ENCODE measurements around the gene S100A13.
"Not testable (repeated sequence)": the region's sequence is repeated elsewhere in the genome, so short reads cannot be mapped to it uniquely, and the experiment has no call there.

S100A13 gene

GRCh38 chr1:153599847-153600246 is 27.5 kb downstream of the S100A13 start:
- Histone ChIP-seq H3K4me3 (ENCODE audit: low read length) (no peak overlapping the region), H3K27ac (ENCODE audit: low read depth, low read length) (no peak overlapping the region), H3K36me3 (ENCODE audit: insufficient read depth, low read length) (no peaks in the 10 kb centered on the region), H3K4me1 (ENCODE audit: insufficient read depth, low read length) (peaks cover 5% of the 10 kb centered on the region), H3K9me3 (ENCODE audit: insufficient read depth, low read depth, low read length) (no peaks in the 10 kb centered on the region), H3K27me3 (ENCODE audit: insufficient read depth, low read length) (no peaks in the 10 kb centered on the region), H3K9ac (ENCODE audit: low read depth, low read length) (no peak overlapping the region)
- 94% methylated on average over 6 of the region's 7 CpGs for WGBS

DNA sequence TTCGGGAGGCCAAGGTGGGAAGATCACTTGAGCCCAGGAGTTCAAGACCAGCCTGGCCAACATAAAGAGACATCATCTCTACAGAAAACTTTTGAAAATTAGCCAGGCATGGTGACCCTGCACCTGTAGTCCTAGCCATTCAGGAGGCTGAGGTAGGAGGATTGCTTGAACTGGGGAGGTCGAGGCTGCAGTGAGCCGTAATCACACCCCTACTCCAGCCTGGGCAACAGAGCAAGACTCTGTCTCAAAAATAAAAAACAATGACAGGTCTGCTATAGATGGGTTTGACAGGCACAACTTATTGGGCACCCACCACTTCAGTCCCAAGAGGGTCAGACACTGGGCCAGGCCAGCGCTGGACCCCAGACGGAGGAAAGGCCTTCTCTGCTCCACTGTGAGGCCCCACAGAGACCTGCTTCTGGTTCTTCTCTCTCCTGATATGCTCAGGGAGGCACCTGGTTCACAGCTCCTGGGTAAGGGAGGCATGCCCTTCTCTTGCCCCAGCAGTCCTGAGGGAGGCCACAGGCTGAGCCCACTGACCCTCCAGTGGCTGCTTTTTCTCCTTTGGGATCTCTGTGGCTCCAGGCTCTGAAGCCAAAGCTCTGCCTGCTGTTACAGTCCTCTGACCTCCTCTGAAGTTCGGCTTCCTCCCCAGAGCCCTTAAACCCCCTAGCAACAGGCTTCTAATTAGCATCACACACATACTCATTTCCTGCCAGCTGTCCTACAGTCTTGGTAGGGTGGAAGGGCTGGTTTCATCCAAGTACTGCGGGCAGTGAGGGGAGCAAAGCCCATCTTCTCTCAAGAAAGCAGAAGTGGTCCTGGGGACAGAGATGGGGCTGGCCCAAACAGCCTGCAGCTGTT is 28.8 kb downstream of the S100A13 start:
- Histone ChIP-seq H3K9ac (ENCODE audit: low read depth, low read length) (no peak overlapping the region), H3K27ac (ENCODE audit: low read depth, low read length) (peak overlapping the region; percentile 80; the same call in 1 of the 2 replicates), H3K4me1 (ENCODE audit: insufficient read depth, low read length) (peaks cover 5% of the 10 kb centered on the region), H3K36me3 (ENCODE audit: insufficient read depth, low read length) (no peaks in the 10 kb centered on the region), H3K9me3 (ENCODE audit: insufficient read depth, low read depth, low read length) (no peaks in the 10 kb centered on the region), H3K4me3 (ENCODE audit: low read length) (no peak overlapping the region), H3K27me3 (ENCODE audit: insufficient read depth, low read length) (no peaks in the 10 kb centered on the region)
- WGBS = 70% methylated on average over 7 of the region's 7 CpGs

- Histone ChIP-seq H3K27me3 (ENCODE audit: insufficient read depth, low read length) (no peaks in the 10 kb centered on the region), H3K36me3 (ENCODE audit: insufficient read depth, low read length) (no peaks in the 10 kb centered on the region), H3K9me3 (ENCODE audit: insufficient read depth, low read depth, low read length) (no peaks in the 10 kb centered on the region), H3K27ac (ENCODE audit: low read depth, low read length) (no peak overlapping the region), H3K4me1 (ENCODE audit: insufficient read depth, low read length) (peaks cover 5% of the 10 kb centered on the region), H3K9ac (ENCODE audit: low read depth, low read length) (no peak overlapping the region), H3K4me3 (ENCODE audit: low read length) (no peak overlapping the region)
- 95% methylated on average over 6 of the region's 6 CpGs for WGBS
These were observed 30.1 kb downstream of the S100A13 start for GRCh38 chr1:153597206-153597605.

DNA sequence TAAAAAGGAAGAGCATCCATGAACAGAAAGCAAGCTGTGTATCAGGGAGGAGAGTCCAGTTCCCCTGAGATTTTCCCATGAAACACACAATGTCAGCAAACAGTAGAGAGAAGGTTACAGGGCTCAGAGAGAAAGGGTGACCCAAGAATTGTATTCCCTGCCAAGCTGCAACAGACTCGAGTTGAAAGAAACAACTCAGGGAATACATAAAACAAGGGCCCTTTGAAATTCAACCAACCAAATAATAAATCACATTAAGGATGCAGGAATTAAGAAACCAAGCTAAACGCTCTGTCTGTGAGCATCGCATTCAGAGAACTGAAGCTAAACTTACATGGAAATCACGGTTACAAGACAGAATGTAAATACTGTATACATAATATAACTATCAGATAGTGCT is 34.6 kb downstream of the S100A13 start:
- Histone ChIP-seq H3K36me3 (ENCODE audit: insufficient read depth, low read length) (no peaks in the 10 kb centered on the region), H3K27ac (ENCODE audit: low read depth, low read length) (no peak overlapping the region), H3K9me3 (ENCODE audit: insufficient read depth, low read depth, low read length) (no peaks in the 10 kb centered on the region), H3K4me3 (ENCODE audit: low read length) (no peak overlapping the region), H3K27me3 (ENCODE audit: insufficient read depth, low read length) (no peaks in the 10 kb centered on the region), H3K4me1 (ENCODE audit: insufficient read depth, low read length) (no peaks in the 10 kb centered on the region), H3K9ac (ENCODE audit: low read depth, low read length) (no peak overlapping the region)
- WGBS = 80% methylated on average over 3 of the region's 4 CpGs

- Histone ChIP-seq H3K4me3 (ENCODE audit: low read length) (no peak overlapping the region), H3K4me1 (ENCODE audit: insufficient read depth, low read length) (peaks cover 5% of the 10 kb centered on the region; the same call in 1 of the 2 replicates), H3K36me3 (ENCODE audit: insufficient read depth, low read length) (no peaks in the 10 kb centered on the region), H3K27me3 (ENCODE audit: insufficient read depth, low read length) (no peaks in the 10 kb centered on the region), H3K9ac (ENCODE audit: low read depth, low read length) (no peak overlapping the region), H3K9me3 (ENCODE audit: insufficient read depth, low read depth, low read length) (no peaks in the 10 kb centered on the region), H3K27ac (ENCODE audit: low read depth, low read length) (no peak overlapping the region)
- 86% methylated on average over 1 of the region's 2 CpGs for WGBS
These were observed 38.8 kb downstream of the S100A13 start for GRCh38 chr1:153588482-153588881.

GRCh38 chr1:153588033-153588432 is 39.3 kb downstream of the S100A13 start:
- H3K27me3 ChIP-seq (ENCODE audit: insufficient read depth, low read length); H3K36me3 ChIP-seq (ENCODE audit: insufficient read depth, low read length); H3K27ac ChIP-seq (ENCODE audit: low read depth, low read length); H3K4me1 ChIP-seq (ENCODE audit: insufficient read depth, low read length); H3K9me3 ChIP-seq (ENCODE audit: insufficient read depth, low read depth, low read length); H3K9ac ChIP-seq (ENCODE audit: low read depth, low read length); H3K4me3 ChIP-seq (ENCODE audit: low read length): not testable (repeated sequence)
- 94% methylated on average over 9 of the region's 10 CpGs for WGBS

GRCh38 chr1:153587314-153587713 is 40.0 kb downstream of the S100A13 start:
- Histone ChIP-seq H3K9me3 (ENCODE audit: insufficient read depth, low read depth, low read length) (no peaks in the 10 kb centered on the region), H3K36me3 (ENCODE audit: insufficient read depth, low read length) (no peaks in the 10 kb centered on the region), H3K4me1 (ENCODE audit: insufficient read depth, low read length) (peaks cover 5% of the 10 kb centered on the region; the same call in 1 of the 2 replicates), H3K4me3 (ENCODE audit: low read length) (no peak overlapping the region), H3K27me3 (ENCODE audit: insufficient read depth, low read length) (no peaks in the 10 kb centered on the region), H3K9ac (ENCODE audit: low read depth, low read length) (no peak overlapping the region), H3K27ac (ENCODE audit: low read depth, low read length) (no peak overlapping the region)
- 89% methylated on average over 4 of the region's 5 CpGs for WGBS

GRCh38 chr1:153586347-153586746 is 41.0 kb downstream of the S100A13 start:
- WGBS = 78% methylated on average over 1 of the region's 1 CpG
- H3K27ac ChIP-seq (ENCODE audit: low read depth, low read length) = no peak overlapping the region
- H3K27me3 ChIP-seq (ENCODE audit: insufficient read depth, low read length) = no peaks in the 10 kb centered on the region
- no peak overlapping the region for H3K4me3 ChIP-seq (ENCODE audit: low read length)
- H3K9me3 ChIP-seq (ENCODE audit: insufficient read depth, low read depth, low read length) = no peaks in the 10 kb centered on the region
- peaks cover 5% of the 10 kb centered on the region; the same call in 1 of the 2 replicates for H3K4me1 ChIP-seq (ENCODE audit: insufficient read depth, low read length)
- no peaks in the 10 kb centered on the region for H3K36me3 ChIP-seq (ENCODE audit: insufficient read depth, low read length)
- no peak overlapping the region for H3K9ac ChIP-seq (ENCODE audit: low read depth, low read length)

DNA sequence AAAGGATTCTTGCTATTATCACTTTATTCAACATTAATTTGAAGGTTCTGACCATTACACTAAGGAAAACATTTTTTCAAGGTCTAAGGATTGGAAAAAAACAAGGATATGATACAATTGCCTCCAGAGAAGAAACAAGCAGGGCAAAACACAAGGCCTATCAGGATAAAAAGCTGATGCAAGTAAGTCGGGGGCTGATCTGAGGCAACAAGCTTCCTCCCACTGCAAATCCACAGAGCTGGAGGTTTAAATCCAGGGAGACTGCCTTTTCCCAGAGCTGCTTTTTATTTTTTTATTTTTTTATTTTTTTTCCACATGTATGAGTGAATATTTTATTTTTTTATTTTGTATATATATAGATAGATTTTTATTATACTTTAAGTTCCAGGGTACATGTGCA is 42.3 kb downstream of the S100A13 start:
- H3K27me3 ChIP-seq (ENCODE audit: insufficient read depth, low read length) = no peaks in the 10 kb centered on the region
- WGBS = 85% methylated on average over 1 of the region's 1 CpG
- H3K4me3 ChIP-seq (ENCODE audit: low read length) = no peak overlapping the region
- H3K9me3 ChIP-seq (ENCODE audit: insufficient read depth, low read depth, low read length) = no peaks in the 10 kb centered on the region
- no peak overlapping the region for H3K27ac ChIP-seq (ENCODE audit: low read depth, low read length)
- H3K9ac ChIP-seq (ENCODE audit: low read depth, low read length) = no peak overlapping the region
- H3K36me3 ChIP-seq (ENCODE audit: insufficient read depth, low read length) = no peaks in the 10 kb centered on the region
- peaks cover 5% of the 10 kb centered on the region; the same call in 1 of the 2 replicates for H3K4me1 ChIP-seq (ENCODE audit: insufficient read depth, low read length)

DNA sequence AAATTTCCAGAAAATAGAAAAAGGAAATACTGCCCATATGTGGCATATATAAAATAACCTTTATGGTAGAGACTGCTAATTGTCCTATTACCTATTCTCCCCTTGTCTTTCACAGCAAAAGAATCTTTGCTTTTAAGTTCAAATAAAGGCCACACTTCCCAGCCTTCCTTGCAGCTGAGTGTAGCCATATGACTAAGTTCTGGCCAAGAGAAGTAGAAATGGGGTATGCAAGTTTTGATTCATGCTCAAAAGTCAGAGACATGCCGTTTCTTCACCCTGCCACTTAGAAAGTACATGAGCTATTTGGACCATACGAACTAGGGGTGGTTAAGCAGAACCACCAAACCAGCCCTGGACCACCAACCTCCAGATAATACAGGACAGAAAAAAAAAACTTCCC is 43.3 kb downstream of the S100A13 start:
- Histone ChIP-seq H3K9ac (ENCODE audit: low read depth, low read length) (no peak overlapping the region), H3K4me1 (ENCODE audit: insufficient read depth, low read length) (peaks cover 7% of the 10 kb centered on the region; the same call in 1 of the 2 replicates), H3K4me3 (ENCODE audit: low read length) (no peak overlapping the region), H3K27ac (ENCODE audit: low read depth, low read length) (no peak overlapping the region), H3K9me3 (ENCODE audit: insufficient read depth, low read depth, low read length) (no peaks in the 10 kb centered on the region), H3K27me3 (ENCODE audit: insufficient read depth, low read length) (no peaks in the 10 kb centered on the region), H3K36me3 (ENCODE audit: insufficient read depth, low read length) (no peaks in the 10 kb centered on the region)
- WGBS = 89% methylated on average over 2 of the region's 2 CpGs

DNA sequence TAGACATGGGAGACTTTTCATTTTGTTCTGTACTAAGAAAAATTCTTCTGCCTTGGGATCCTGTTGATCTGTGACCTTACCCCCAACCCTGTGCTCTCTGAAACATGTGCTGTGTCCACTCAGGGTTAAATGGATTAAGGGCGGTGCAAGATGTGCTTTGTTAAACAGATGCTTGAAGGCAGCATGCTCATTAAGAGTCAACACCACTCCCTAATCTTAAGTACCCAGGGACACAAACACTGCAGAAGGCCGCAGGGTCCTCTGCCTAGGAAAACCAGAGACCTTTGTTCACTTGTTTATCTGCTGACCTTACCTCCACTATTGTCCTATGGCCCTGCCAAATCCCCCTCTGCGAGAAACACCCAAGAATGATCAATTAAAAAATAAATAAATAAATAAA is 43.8 kb downstream of the S100A13 start:
- H3K9ac ChIP-seq (ENCODE audit: low read depth, low read length); H3K27ac ChIP-seq (ENCODE audit: low read depth, low read length); H3K4me3 ChIP-seq (ENCODE audit: low read length); H3K9me3 ChIP-seq (ENCODE audit: insufficient read depth, low read depth, low read length); H3K27me3 ChIP-seq (ENCODE audit: insufficient read depth, low read length); H3K36me3 ChIP-seq (ENCODE audit: insufficient read depth, low read length): not testable (repeated sequence)
- peaks cover 12% of the 10 kb centered on the region; the same call in 1 of the 2 replicates for H3K4me1 ChIP-seq (ENCODE audit: insufficient read depth, low read length)
- 63% methylated on average over 1 of the region's 3 CpGs for WGBS
